HG02588 (cell line): ENCODE data around the gene IL3.
A peak's percentile ranks its signal among the peaks of the same experiment; 100 is the strongest.

Source experiments
- ATAC-seq: cut with Tn5 transposase; IDR thresholded peaks from one replicate; pipeline ENCODE4 v1.9.1; 2021; ENCODE audit warnings: mild to moderate bottlenecking, moderate library complexity; ENCODE audit not compliant: unreplicated experiment

Gene IL3

DNA sequence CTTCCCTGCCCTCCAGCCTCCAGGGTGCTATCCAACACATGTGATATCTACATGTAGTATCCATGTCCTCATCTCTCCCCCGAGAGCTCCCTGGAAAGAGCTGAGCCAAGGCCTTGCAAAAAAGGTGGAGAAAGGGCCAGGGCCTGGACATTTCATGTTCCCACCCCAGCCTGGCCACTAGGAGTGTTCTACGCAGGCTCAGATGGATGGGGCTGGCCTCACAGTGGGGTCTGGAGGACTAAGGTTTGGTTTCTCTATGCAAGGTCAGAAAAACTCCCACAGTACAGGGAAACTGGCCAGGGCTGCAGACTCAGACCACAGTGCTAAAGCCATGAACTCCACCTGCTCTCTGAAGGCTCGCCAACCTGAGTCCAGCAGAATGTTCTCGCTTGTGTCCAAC, 11.6 kb downstream of the IL3 start:
- ATAC-seq = no peak

DNA sequence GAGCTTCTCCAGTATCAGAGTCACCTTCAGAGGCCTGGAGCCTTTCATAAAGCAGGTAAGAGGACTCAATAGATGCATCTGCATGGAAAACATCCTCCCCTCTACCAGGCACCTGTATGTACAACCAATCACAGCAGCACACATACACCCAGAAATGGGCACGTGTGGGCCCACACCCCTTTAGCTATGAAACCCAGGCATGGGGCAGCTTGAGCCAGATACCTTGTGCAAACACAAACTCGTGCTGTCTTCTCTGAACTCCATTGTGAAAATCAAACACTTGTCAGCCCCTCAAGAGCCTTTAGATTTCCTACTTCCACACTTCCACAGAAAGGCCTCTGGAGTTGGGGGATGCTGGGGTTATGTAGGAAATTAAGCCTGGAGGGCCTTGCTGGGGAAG, 12.1 kb downstream of the IL3 start:
- no peak for ATAC-seq

DNA sequence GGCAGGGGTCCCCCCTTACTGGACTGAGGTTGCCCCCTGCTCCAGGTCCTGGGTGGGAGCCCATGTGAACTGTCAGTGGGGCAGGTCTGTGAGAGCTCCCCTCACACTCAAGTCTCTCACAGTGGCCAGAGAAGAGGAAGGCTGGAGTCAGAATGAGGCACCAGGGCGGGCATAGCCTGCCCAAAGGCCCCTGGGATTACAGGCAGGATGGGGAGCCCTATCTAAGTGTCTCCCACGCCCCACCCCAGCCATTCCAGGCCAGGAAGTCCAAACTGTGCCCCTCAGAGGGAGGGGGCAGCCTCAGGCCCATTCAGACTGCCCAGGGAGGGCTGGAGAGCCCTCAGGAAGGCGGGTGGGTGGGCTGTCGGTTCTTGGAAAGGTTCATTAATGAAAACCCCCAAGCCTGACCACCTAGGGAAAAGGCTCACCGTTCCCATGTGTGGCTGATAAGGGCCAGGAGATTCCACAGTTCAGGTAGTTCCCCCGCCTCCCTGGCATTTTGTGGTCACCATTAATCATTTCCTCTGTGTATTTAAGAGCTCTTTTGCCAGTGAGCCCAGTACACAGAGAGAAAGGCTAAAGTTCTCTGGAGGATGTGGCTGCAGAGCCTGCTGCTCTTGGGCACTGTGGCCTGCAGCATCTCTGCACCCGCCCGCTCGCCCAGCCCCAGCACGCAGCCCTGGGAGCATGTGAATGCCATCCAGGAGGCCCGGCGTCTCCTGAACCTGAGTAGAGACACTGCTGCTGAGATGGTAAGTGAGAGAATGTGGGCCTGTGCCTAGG, 13.0 kb downstream of the IL3 start, which contains the start of gene CSF2:
Gene CSF2, plus strand, starts transcription at position 559 of the 783 bp plus-strand sequence. Its CDS starts 35 bp downstream, at position 594.
- ATAC-seq = no peak

DNA sequence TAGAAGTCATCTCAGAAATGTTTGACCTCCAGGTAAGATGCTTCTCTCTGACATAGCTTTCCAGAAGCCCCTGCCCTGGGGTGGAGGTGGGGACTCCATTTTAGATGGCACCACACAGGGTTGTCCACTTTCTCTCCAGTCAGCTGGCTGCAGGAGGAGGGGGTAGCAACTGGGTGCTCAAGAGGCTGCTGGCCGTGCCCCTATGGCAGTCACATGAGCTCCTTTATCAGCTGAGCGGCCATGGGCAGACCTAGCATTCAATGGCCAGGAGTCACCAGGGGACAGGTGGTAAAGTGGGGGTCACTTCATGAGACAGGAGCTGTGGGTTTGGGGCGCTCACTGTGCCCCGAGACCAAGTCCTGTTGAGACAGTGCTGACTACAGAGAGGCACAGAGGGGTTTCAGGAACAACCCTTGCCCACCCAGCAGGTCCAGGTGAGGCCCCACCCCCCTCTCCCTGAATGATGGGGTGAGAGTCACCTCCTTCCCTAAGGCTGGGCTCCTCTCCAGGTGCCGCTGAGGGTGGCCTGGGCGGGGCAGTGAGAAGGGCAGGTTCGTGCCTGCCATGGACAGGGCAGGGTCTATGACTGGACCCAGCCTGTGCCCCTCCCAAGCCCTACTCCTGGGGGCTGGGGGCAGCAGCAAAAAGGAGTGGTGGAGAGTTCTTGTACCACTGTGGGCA, 13.8 kb downstream of the IL3 start:
- no peak for ATAC-seq

DNA sequence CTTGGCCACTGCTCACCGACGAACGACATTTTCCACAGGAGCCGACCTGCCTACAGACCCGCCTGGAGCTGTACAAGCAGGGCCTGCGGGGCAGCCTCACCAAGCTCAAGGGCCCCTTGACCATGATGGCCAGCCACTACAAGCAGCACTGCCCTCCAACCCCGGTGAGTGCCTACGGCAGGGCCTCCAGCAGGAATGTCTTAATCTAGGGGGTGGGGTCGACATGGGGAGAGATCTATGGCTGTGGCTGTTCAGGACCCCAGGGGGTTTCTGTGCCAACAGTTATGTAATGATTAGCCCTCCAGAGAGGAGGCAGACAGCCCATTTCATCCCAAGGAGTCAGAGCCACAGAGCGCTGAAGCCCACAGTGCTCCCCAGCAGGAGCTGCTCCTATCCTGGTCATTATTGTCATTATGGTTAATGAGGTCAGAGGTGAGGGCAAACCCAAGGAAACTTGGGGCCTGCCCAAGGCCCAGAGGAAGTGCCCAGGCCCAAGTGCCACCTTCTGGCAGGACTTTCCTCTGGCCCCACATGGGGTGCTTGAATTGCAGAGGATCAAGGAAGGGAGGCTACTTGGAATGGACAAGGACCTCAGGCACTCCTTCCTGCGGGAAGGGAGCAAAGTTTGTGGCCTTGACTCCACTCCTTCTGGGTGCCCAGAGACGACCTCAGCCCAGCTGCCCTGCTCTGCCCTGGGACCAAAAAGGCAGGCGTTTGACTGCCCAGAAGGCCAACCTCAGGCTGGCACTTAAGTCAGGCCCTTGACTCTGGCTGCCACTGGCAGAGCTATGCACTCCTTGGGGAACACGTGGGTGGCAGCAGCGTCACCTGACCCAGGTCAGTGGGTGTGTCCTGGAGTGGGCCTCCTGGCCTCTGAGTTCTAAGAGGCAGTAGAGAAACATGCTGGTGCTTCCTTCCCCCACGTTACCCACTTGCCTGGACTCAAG, 14.6 kb downstream of the IL3 start:
- no peak for ATAC-seq

DNA sequence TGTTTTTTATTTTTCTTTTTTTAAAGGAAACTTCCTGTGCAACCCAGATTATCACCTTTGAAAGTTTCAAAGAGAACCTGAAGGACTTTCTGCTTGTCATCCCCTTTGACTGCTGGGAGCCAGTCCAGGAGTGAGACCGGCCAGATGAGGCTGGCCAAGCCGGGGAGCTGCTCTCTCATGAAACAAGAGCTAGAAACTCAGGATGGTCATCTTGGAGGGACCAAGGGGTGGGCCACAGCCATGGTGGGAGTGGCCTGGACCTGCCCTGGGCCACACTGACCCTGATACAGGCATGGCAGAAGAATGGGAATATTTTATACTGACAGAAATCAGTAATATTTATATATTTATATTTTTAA, 15.2 kb downstream of the IL3 start:
- ATAC-seq = no peak

DNA sequence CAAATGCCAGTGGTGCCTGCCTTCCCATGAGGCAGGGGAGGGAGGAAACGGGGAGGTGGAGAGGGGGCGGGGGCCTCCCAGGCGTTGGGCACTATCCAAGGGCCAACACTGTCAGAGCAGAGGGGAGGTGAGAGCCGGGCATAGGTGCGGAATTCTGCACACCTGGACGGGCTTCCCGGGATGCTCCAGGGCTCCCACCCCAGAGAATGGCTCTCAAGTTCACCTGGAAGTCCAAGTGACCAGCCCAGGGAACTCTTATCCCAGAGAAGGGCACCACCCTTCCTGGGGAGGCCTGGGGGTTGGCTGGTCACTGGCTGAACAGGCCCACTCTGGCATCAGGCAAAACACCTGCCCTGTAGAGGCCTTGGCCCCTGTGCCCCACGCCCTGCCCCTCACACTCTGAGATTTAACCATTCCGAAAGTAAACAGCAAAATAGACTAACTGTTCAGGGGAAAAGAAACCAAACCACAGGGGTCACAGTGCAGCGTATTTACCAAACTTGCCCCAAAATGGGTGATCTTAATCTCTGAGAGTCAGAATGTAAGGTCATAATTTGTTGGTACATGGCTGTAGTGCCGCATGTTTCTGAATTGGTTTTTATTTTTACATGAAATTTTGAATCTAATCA, 15.9 kb downstream of the IL3 start:
- ATAC-seq = no peak

DNA sequence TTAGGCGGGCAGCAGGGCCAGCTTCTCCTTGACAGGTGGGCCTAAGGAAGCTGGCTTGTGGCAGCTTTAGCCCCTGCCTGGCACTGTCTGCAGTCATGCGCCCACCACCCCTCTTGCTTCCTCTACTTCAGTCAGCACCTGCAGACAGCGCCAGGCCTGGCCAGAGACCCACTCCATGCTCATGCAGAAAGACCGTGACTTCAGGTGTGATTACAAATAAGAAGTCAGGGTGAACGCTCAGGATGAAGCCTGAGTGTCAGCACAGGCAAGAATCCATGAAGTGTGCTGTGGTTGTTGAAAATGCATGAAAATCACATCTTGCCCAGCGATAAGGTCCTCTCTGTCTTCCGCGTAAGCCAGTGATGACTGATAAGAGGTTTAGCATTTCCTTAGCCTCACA, 16.5 kb downstream of the IL3 start:
- no peak for ATAC-seq

DNA sequence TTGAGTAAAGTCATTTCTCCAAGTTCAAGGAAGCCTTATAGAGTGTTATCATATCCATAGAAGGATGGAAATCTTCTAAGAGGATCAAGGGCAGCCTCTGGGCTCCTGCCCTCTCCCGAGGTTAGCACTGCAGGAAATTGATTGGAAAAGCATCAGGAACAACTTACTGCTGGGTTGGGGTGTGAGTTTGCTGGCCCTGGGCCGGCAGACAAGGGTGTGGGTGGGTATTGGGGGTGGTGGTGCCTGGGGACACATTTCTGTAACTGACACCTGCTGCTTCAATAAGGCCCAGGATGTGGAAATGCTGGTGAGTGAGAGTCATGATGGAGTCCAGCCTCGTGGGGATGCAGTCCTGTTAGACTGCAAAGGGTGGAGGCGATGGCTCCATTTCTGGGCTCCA, 18.6 kb downstream of the IL3 start:
- ATAC-seq = no peak

DNA sequence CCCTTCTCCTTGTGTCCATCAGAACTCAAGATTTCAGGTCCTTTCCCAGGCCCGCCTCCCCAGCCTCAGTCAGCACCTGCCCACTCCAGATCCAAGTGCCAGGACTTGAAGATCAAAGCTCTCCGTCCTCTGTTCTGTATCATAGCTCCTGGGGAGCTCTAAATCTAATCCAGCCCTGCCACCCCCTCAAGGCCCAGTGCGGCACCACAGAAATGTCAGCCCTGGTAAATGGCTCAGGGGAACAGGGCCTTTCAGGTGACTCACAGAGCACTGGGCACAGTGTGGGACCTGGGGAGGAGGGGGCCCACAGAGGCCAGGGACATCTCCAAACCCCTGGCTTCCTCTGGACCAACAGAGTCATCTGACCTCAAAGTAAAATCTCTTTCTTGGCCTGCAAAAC, 19.2 kb downstream of the IL3 start:
- no peak for ATAC-seq

DNA sequence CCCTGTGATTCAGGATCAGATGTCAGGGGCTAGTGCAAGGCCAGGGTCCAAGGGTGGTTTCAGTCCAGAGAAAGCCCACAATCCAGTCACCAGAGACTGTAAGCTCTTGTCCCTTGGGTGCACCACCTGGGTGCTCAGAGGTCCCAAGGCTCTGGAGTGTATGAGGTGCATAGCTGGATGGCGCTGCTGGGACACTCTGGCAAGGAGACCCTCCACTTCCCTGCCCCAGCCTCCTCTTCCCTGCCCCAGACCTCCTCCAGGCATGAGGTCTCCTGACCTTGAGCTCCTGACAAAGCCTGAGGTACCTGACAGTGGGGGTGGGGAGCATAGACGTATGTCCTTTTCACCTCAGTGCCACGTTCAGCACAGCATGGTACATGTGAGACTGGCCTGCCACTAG, 20.1 kb downstream of the IL3 start:
- no peak for ATAC-seq

DNA sequence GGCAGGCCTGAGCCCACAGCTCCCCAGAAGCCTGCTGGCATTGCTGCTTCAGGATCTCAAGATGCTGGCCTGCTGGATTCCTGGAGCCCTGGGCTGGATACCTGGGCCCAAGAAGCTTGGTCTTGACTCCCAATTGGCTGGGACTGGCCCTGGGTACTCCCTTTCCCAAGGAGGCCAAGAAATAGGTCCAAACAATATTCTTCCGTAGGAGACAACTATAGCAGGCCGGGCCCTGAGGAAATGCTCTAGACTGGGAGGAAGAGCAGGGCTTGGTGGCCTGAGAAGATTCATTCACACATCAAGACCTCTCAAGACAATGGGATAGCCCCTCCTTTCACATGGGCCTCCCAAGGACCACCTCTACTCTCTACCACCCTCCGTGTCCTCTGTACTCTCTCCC, 21.0 kb downstream of the IL3 start:
- no peak for ATAC-seq

DNA sequence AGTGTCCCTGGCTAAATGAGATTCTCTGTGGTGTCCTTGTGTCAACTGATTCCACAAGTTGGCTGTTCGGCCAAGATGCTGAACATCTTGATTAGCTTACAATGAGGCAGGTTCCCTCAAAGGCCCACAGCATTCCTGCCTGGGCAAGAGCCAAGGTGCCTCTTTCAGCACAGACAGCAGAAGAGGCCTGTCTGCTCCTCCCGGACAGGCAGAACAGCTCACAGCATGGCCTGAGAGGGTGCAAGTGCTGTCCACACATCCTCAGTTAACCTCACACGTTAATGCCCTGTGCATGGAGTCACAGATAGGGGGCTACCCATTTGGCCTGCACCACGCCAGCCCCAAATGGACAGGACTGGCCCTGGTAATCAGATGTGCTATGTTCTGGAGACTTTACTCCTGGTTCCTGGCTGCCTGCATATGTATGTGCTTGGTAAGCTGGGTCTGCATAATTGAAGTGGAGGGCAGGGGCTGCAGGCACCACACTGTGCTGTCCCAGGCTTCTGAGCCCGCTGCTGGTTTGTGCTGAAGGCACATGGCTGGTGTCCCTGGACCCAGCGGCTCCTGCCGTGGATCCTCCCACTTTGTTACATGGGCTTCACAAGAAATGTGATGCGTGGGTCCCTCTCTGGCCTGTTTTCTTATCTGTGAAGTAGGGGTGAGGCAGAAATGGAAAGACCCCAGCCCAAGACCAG, 22.0 kb downstream of the IL3 start:
- no peak for ATAC-seq

DNA sequence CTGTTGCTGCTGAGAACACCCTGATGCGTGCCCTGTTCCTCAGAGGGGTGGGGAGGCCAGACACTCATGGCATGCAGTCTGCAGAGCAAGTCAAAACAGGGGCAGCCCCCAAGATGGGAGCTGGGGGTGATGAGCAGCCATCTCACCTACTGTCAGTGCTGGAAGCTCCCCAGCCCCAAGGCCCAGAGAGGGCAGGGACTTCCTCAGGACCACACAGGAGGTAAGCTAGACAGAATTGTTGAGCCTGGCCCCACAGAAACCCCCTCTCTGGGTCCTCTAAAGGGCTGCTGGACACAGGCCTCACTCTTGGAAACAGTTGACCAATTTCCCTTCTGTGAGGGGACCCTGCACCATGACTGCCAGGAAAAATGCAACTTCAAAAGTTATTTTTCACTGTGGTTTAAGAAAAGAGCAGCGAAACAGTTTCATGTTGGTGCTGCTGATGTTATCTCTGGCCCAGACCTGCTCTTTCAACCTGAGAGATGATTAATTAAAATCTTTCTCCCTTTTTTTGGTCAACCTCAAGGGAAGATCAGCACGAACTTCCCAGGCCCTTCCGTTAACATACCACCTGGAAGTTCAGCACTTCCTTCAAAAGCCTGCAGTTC, 22.7 kb downstream of the IL3 start:
- peak; percentile 48 for ATAC-seq

DNA sequence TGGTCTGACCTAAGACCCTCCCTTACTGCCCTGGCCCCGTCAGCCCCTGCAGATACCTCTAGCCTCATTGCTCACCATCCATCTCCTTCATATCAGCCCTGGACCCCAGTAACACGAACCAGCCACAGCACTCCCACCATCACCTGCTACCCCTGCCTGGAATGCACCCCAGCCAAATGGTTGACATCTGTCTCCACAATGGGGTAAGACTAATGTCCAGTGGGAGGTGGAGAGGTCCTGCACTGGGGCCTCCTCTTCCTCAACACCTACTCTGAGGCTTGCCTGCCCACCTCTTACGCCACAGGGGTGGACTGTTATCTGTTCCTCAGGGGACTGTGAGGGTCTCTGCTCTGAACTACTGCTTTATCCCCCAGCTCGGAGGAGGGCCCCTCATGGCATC, 25.2 kb downstream of the IL3 start:
- ATAC-seq = no peak

DNA sequence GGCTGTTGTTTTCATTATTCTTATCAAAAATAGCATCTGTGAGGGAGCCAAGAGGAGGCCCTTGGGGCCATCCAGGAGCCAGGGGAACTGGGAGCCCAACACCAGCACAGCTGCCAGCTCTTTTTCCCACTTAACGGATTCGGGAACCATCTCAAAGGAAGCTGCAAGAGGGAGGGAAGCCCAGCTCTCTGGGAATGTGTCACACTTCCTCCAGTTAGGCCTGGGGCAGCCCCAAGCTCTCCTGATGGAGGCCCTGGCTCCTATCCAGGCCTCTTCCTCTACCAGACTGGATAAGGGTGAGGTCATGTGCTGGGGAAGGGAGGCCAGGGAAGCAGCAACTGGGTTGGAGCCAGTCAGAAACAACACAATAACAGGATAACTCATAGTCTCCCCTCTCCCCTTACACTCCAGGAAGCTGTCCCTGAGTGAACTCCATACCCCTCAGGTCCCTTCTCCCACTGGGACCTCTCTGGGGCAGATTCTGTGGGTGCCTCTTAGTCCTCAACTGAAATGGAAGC, 25.9 kb downstream of the IL3 start:
- no peak for ATAC-seq

DNA sequence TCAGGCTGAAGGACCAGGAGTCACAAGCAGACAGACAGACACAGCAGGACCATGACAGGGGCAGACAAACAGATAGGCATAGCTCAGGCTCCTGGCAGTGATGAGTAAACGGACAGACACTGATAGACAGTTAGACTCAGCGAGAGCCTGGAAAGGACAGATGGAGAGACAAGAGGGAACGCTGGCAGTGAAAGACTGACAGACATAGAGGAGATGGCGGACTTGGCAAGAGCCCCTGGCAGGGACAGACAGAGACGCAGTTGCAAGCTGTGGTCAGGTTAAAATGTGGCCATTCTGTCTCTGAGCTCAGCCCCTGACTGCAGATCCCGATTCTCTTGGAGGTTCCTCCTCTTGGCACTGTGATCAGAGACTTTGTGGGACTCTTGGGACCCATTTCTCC, 26.7 kb downstream of the IL3 start:
- no peak for ATAC-seq

DNA sequence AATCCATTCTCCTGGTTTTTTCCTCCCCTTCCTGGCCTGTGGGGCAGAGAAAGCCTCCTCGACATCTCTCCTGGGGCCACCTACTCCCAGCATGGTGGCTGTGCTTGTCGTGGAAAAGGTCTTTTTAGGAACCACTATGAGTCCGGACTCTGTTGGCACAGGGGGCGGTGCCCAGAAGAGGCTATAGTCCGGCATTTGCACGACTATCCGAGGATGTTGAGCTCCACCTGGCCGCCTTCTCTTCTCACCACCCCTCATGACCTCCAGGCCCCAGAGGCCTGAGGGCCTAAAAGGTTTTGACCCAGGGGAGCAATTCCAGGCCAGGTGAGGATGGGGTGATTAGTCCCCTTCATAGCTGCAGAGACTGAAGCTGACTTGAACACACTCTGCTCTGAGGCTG, 27.2 kb downstream of the IL3 start:
- no peak for ATAC-seq

DNA sequence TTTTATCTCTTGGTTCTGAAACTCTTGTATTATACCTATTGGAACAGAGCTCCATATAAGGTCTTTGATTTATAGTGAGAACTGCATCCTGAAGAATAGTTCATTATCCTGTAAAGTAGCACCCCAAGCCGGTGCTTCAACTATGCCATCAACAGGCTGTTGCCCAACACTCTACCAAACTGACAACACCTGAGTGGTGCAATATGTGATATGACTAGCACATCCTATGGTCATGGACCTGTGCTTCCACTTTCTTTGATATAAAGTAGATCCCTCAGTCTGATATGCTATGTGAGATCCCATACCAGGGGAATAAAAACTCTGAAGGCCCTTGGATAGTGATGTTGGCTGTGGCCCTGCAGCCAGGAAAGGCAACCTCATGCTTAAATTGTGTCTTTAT, 28.9 kb downstream of the IL3 start:
- ATAC-seq = no peak

DNA sequence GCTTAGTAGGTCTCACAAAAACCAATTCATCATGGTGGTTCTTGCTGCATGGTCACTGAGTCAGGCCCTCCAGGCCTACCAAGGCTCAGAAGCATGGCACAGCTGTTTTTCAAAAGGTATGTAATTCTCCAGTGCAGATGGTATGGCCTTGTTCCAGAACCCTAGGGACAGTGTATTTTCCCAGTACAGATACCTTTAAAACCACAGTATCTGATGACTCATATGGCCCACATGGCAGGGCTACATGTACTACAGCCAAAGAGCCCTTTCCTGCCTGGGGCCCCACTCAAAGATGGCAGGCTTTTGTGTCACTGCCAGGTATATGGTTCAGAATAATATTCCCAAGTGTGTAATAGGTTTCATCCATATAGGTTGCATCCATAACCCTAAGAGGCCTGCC, 29.7 kb downstream of the IL3 start:
- no peak for ATAC-seq
